Fibroblast of skin of left biceps (primary cell): ENCODE data around the gene WDR93.

Source experiments
- DNase-seq, 2 experiments: peaks; one replicate each; pipeline ENCODE4 v3.0.0-alpha.2; 2013; ENCODE audit warnings: low read depth in 2 of 2

Gene WDR93

DNA sequence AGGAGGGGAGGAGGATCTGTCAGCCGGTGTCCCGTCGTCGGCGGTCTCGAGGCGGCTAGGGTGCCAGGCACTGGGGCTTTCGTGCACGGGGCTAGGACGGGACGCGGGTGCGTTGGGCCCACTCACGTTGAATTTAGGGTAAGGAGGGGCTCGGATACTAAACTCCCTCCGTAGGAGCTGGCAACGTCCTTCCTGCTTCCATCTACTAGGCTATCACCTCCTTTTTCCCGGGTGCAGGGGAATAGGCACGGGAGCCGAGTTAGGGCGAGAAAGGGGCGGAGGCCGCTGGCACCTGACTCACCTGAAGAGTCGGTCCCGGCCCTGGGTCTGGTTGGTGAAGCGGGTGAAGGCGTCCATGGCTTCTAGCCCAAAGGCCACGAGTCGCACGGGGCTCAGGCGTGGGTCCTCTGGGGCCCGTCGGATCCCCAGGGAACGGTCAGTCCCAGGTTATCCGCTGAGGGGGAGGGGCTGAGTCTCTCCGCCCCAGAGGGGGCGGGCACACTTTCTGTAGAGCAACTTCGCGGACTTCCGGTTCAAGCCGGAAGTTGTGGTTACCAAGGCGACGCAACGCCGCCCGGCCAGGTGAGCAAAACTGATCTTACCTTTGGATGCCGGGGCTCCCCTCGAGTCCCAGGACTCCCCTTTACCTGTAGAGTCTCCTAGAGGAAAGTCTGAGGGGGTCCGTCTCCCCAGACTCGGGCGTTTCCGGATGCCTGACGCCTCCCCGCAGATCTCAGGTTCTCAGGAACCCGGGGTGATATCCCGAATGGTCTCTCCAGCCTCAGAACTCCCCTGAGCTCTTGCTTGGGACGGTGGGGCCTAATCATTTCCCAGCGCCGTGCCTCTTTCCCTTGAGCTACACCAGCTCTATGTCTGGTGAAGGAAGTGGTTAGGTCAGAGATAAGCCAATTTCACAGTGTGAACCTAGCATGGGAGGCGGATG is at the start of gene WDR93, which contains the start of gene PEX11A:
Gene WDR93 (plus strand): TSS at position 536 of the 943 bp plus-strand sequence. CDS start 10,936 bp downstream, outside the sequence.
Gene PEX11A (minus strand): TSS at position 479 of the 943 bp plus-strand sequence. CDS start 122 bp downstream, at position 357.
- peak in 1 of 2 experiments; percentile 24 for DNase-seq

DNA sequence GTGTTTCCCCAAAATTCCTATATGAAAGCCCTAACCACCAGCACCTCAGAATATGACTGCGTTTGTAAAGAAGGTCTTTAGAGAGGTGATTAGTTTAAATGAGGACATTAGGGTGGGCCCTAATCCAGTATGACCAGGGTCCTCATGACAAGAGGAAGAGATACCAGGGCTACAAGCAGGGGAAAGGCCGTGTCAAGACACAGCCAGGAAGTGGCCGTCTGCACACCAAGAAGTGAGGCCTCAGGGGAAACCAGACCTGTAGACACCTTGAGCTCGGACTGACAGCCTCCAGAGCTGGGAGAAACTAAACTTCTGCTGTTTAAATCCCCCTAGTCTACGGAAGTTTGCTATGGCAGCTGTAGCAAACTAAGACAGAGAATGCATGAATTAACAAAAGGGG is 49.6 kb upstream of the WDR93 start:
- no peak for DNase-seq

DNA sequence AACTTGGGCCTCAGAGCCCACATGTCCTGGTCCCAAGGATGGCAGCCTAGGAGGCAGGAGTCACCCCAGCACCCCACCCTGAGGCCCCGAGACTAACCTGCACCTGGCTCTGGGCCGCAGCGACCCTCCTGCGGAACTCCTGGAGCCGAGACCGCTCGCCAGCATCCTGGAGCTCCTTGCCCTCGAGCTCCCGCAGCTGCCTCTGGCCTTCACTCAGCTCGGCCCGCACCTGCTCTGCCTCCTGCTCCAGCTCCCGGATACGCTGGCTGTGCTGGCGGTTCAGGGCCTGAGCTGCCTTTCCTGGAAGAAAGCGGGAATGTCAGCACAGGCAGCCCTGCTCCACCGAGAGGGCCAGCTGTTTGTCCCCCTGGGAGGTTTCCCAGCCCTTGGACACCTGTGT is 48.5 kb upstream of the WDR93 start:
- no peak for DNase-seq

DNA sequence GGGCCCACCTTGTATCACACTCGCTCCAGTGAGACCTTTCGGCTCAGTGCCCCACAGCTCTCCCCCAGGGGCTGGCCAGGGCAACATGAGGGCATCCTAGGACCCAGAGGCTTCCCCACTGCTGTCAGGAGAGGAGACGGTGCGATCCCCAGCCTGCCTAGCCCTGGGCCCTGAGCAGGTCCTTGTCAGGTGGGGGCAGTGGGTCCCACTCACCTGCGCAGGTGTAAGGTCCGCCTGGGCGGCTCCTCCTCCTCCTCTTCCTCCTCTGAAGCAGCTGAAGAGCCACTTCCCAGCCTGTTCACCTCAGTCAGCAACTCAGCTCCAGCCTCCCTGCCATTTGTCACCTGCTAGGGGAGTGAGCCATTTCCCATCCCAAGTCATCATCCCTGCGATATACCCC is 44.9 kb upstream of the WDR93 start:
- DNase-seq, result no peak

DNA sequence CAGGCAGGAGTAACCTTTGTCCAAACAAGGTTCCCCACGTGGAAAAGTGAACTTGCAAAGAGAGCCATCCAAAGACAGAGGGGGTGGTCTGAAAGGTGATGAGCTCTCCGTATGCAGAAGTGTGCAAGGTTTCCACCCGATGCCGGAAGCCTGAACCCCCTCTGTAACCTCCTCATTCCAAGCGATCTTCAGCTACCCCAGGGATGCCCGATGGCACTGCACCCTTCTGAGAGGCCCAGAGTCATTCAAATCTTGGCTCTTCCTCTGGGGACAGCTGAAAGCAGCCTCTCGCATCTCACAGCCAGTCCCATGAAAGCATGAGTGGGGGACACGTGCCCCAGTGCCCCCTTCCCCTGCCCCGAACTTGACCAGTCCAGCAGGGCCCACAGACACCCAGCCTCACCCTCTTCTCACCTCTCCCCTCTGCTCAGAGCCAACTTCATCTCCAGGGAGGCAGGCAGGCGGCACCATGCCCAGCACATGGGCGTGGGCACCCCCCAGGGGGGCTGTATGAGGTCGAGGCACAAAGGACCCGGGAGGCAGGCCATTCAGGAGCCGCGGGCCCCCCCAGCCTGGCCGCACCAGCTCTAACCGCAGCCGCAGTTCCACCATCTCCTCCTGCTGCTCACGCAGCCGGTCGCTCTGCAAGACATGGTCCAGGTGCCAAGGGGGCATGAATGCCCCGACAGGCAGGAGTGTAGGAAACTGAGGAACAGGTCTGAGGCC is 44.0 kb upstream of the WDR93 start:
- DNase-seq, result no peak

DNA sequence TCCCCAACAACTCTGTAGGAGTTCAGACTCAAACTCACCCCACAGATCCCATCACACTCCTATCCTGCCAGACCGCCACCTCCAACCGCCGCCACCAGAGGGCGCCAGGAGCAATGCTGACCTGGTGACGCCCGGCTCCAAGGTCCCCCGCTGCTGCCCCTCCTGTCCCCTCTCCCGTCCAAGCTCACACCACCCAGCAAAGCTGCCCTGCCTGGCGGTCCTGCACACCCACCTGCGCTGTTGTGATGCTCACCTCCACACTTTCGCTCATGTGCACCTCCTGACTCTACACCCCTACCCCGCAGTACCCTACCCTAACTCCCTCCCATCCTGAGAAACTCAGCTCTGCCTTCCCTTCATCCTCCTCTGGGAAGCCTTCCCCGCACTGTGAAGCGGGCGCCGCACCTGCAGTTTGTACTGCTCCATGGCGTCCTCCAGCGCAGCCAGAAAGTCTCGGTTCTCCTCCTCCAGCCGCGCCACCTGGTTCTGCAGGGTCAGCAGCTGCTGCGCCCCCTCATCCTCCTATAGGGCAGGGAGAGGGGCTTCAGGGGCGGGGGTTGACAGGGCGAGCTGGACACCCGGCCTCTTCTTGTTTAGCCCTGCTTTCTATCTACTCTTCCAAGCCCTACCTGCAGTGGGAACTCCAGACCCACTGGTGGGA is 43.3 kb upstream of the WDR93 start:
- no peak for DNase-seq

DNA sequence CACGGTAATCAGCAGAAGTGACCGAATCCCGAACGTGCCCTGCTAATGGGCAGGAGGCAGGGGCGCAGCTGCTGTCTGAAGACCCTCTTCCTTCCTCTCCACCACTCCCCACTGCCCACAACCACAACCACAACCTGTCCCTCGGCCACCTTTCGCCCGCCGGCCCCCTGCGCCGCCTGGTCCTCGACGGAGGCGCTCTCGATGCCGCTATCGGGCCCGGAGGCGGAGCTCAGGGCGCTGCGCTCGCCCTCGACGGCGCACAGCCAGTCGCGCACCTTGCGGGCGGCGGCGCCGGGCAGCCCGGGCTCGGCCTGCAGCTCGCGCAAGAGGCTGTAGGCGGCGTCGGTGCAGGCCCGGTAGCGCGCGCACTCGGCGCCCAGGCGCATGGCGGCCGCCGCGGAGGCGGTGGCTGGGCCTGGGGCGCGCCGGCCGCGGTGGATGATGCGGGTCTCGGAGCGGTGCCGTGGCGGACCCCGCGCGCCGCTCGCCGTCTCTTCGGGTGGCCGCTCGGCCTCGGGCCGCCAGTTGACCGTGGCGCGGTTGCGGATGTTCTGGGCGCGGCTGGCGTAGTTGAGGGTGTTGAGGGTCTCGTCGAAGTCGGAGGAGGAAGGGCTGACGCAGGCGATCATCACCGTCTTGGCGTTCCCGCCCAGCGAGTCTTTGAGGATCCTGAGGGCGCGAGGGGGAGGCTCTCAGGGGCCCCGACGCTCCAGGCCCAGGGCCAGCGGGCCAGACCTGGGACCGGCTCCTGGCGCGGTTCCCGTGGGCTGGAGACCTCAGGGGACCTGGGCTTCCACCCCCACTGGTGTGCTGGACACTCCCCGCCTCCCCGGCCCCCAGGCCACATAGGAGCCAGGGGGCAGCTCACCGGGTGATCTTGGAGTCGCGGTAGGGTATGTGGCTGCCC is 42.3 kb upstream of the WDR93 start:
- DNase-seq, result no peak

DNA sequence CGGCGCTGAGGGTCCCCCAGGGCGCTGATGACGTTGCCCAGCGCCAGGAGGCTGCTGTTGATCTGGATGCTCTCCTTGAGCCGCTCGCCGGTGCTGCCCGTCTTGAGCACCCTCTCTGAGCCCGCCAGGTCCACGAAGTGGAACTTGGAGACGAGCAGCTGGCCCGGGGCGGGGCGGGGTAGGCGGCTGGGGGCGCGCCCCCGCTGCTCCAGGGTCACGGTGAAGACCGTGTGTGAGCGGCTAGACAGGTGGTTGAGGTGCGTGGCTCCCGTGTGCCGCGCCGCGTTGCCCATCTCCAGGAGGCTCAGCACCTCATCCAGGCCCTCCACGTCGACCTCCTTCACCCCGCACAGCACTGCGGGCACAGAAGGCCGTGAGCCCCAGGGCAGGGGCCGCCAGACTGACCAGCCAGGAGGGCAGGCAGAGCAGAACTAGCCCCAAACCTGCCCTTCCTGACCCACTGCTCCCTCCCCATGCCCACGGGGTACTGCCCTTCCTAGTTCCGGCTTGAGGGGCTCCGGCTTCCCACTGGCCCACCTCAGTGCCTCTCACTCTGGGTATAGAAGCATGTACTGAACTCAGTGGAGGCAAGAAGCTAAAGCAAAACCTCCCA is 41.5 kb upstream of the WDR93 start:
- DNase-seq, result no peak

DNA sequence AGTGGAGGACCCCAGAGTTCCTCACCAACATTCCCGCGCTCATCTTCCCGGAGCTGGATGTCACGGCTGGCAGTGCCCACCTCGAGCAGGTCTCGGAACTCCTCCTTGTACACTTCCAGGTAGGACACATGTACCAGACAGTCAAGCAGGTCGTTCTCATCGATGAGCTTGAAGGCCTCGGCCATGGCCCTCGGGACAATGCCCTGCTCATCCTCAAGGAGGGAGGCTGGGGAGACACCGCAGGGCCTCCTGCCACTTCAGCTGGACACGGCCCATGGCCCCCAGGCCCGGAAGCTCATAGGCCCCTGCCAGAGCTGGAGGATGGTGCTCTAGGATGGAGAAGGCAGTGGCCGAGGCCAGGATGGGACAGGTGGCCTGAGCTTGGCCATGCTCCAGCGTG is 40.9 kb upstream of the WDR93 start:
- no peak for DNase-seq

DNA sequence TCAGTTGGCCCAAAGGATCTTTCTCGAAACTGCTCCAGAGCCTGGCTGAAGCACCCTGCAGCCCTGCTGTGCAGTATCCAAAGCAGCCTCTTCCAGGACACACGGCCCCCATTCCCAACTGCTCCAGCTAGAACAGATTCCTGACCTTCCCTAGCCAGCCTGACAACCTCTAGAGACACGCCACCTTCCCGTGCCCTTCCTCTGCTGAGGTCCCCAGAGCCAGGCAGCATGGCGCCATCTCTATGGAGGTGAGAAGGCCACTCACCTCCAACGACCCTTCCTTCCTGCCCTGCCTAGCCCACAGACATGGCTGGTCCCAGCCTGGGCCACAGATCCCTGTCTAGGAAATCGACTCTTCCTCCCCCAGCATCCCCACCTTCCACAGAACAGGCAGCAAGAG is 38.5 kb upstream of the WDR93 start:
- DNase-seq, result no peak

DNA sequence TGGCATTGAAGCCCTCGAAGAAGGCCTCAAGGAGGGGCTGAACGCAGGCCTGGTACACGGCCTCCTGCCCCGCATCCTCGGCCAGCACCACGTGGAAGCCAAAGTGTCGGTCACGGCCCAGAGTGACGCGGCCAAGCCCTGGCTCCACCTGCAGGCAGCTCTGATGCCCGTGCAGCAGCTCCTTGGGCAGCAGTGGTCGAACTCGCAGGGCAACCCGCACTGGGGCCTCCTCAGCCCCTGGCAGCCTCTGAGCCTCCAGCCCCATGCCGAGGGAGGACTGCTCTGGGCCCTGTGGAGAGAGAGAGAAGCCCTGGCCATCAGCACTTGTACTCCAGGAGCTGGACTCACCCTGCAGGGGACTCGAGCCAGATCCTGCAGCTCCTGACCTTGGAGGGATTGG is 37.9 kb upstream of the WDR93 start:
- no peak for DNase-seq

DNA sequence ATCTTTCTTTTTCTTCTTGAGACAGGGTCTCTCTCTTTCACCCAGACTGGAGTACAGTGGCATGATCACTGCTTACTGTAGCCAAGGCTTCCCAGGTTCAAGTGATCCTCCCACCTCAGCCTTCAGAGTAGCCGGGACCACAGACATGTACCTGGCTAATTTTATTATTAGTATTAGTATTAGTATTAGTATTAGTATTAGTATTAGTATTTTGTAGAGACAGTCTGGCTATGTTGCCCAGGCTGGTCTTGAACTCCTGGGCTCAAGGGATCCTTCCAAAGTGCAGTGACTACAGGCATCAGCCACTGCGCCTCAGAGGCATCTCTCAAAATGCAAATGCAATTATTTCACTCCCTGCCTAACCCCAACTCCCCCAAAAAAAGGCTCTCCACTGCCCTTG is 37.0 kb upstream of the WDR93 start:
- no peak for DNase-seq

DNA sequence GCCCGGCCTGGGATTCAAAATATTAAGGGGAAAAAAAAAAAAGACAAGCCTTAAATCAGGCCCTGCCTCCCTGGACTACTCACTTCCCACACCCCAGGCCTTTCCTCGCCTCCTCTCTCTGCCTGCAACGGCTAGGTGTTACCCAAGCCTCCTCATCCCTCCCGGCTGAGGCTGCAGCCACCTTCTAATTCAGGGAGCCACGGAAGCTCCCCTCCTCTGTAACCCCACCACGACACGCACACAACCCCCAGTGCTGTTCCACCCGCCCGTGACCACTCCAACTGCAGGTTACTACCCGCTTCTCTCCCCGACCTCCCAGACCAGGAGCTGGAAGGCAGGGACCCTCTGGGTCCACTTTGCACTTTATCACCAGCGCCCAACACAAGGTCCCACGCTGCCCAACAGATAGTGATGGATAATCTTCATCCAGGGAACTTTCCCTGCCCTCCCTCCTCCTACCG is 36.3 kb upstream of the WDR93 start:
- DNase-seq, result no peak

DNA sequence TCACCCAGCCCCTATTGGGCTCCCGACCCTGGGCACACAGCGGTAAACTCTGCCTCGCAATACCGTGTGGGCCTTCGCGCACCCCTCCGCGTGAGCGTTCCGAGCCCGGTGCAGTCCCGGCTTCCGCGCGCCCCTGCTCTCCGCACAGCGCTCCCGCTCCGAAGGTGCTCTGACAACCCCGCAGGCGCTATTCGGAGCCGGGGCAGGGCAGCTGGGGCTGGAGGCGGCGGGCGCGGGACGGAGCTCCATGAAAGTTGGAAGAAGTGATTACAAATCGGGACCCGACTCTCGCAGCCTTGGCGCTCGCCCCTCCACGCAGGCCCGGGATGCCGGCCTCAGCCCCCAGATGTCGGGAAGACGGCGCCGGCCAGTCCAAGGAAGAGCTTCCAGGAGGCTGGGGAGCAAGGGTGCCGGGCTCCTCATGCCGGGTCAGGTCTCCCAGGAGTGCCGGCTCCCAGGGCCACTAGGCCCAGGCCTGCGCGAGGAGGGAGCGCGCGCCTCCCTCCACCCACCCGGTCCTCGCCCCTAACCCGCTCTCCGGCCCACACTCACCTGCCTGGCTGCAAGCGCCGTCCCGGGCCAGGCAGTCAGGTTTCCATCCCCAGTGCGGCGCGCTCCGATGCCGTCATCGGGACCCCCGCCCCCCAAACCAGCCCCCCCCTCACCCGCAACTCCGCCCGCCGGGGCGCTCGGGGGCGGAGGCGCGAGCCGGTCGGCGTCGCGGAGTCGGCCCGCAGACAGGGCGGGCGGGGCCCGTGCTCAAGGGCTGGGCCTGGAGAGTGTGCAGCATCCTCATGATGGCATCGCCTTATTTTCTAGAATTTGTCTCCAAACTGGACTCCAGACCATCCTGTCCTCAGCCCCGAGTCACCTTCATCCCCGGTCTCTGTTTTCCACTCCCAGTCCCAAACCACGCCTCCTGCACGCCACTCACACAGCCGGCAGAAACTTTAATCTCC is 35.5 kb upstream of the WDR93 start, which contains the start of gene KIF7:
Gene KIF7 (minus strand): TSS at position 621 of the 959 bp plus-strand sequence. CDS start 2,537 bp downstream, outside the sequence.
- DNase-seq, result peak; percentile 28 to 33

DNA sequence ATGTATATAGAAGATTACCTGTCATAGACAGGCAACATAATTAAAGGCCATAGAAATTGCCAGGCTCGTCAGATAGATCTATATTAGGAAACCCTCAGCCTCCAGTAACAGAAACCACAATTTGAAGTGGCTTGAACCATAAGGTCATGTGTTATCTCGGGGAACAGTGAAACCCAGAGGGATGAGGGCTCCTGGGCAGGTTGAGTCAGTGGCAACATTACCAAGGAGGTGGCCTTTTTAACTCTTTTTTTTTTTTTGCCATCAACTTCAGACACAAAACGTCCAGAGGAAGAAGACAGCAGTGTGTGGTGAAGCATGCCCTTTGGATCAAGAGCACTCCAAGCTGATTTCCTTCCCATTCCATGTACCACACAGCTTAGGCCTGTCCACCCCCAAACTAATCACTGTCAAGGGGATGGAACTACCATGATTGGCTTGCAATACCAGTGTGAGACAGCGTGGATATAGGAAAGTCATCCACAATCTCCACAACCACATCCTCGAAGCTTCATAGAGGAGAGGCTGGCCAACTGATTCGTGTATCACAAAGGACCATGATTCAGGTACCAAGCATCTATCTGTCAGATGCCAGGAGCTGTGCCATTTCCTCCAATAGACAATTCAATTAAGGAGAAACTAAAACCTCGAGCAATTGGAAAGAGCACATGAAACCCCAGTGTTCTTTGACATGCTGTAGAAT is 34.3 kb upstream of the WDR93 start:
- no peak for DNase-seq

DNA sequence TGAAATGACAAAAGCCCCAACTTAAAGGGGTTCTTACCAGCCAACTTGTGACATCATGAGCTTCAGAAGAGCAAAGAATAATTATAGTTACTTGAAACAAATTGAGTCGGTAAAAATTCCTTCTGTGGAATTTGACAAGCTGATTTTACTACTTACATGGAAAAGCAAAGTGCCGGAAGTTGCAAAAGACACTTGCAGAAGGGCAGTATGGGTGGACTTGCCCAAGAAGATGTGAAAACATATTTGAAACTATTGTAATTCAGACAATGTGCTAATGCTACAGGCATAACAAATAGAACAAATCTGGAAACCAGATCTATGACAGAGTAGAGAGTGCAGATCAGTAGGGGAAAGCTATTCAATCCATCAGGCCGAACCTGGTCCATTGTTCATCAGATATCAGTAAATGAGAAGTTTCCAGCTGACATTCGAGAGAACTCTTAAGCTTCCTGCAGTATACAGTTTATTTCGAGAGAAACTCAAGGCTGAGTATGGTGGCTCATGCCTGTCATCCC is 32.9 kb upstream of the WDR93 start:
- no peak for DNase-seq

DNA sequence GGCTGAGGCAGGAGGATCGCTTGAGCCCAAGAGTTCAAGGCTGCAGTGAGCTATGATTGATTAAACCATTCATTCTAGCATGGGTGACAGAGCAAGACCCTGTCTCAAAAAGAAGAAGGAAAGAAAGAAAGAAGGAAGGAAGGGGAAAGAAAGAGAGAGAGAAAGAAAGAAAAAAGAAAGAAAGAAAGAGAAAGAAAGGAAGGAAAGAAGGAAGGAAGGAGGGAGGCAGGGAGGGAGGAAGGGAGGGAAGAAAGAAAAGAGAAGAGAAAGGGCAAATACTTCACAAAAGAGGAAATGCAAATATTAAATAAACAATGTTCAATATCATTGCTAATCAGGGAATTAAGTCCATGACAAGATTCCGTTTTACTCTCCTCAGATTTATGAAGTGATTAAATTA is 31.3 kb upstream of the WDR93 start:
- no peak for DNase-seq

DNA sequence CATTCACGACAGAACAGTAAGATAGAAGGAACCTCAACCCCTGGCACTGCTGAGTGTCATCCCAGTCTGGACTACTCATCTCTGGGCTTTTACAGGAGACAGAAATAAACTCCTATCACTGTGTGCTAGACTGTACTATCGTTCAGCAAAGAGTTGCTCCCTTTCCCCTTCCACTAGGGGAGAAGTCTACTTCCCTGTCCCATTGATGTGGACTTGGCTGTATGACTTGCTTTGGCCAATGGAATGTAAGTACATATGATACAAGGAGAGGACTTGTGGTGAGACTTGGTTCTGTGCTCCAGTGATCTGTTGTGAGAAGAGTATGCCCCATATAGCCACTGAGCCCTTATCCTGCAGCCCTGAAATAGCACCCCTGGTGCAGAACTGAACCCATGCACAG is 30.1 kb upstream of the WDR93 start:
- DNase-seq, result no peak
